GM19438 (cell line): Measurements from ENCODE around the gene ACAD8.
"Not testable (repeated sequence)": the region's sequence is repeated elsewhere in the genome, so short reads cannot be mapped to it uniquely, and the experiment has no call there.

ENCODE experiments used
- ATAC-seq: cut with Tn5 transposase; IDR thresholded peaks from one replicate; pipeline ENCODE4 v1.9.1; 2021; ENCODE audit warnings: low read depth; ENCODE audit not compliant: unreplicated experiment

Gene ACAD8

GRCh38 chr11:134264966-134265764 lies 11.8 kb downstream of the ACAD8 start:
- no peak for ATAC-seq

GRCh38 chr11:134266440-134266839 lies 13.1 kb downstream of the ACAD8 start:
- ATAC-seq, result no peak

- ATAC-seq, result no peak
Measured at GRCh38 chr11:134266841-134267251, 13.5 kb downstream of the ACAD8 start.

- ATAC-seq, result no peak
Measured at GRCh38 chr11:134267461-134267860, 14.1 kb downstream of the ACAD8 start.

- no peak for ATAC-seq
Measured at GRCh38 chr11:134267966-134268365, 14.6 kb downstream of the ACAD8 start.

GRCh38 chr11:134270250-134270714 lies 16.9 kb downstream of the ACAD8 start:
- ATAC-seq, result no peak

GRCh38 chr11:134271978-134272377 lies 18.6 kb downstream of the ACAD8 start:
- ATAC-seq, result no peak

- no peak for ATAC-seq
Measured at GRCh38 chr11:134272381-134273316, 19.3 kb downstream of the ACAD8 start.

GRCh38 chr11:134273317-134273712 lies 19.9 kb downstream of the ACAD8 start:
- no peak for ATAC-seq

GRCh38 chr11:134275188-134275533 lies 21.8 kb downstream of the ACAD8 start:
- ATAC-seq, result no peak

- ATAC-seq, result peak; percentile 83
Measured at GRCh38 chr11:134275534-134276395, 22.4 kb downstream of the ACAD8 start, which contains the start of gene GLB1L3. Gene GLB1L3, plus strand, starts transcription at chr11:134276379. Its CDS starts 362 bp downstream, at chr11:134276741.

- peak; percentile 25 for ATAC-seq
Measured at GRCh38 chr11:134276396-134277182, 23.2 kb downstream of the ACAD8 start.

GRCh38 chr11:134277183-134278001 lies 24.0 kb downstream of the ACAD8 start:
- ATAC-seq, result no peak

- no peak for ATAC-seq
Measured at GRCh38 chr11:134278356-134278755, 25.0 kb downstream of the ACAD8 start.

GRCh38 chr11:134281635-134282034 lies 28.3 kb downstream of the ACAD8 start:
- ATAC-seq, result not testable (repeated sequence)

- no peak for ATAC-seq
Measured at GRCh38 chr11:134282121-134283045, 29.0 kb downstream of the ACAD8 start.

GRCh38 chr11:134283461-134284230 lies 30.3 kb downstream of the ACAD8 start:
- ATAC-seq, result no peak
